ENCODE data around the gene DDB1.

The DDB1 gene

DNA sequence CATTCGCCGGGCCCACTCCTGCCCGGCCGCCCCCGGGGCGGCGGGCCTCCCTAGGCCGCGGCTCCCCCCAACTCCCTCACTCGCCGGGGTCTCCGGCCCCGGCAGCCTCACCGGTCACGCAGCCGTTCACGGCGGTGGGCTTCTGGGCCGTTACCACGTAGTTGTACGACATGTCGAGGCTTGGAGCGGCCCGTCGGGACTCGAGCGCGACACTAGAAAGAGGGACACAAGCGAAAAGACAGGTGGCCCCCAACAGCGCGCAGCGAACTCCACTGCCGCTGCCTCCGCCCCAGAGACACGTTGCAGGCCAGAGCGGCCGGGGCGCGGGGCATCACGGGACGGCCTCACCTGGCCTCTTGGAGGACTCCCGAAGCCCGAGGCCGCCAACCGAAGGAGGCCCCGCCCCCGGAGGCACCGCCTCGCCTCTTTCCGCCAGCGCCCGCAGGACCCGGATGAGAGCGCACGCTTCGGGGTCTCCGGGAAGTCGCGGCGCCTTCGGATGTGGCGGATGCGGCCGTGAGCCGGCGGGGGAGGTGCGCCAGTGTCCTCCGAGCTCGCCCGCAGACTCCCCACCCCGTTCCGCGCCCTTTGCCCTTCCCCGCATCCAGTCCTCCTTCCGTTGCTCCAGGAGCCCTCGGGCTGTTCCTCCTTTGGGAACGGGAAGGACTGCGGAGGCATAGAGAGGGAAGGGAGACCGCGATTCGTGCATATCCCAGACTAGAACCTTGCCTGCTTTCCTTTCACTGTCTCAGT lies at the start of gene DDB1, which contains the start of gene TKFC:
TSS of gene DDB1 (minus strand) at position 309 of the 753 bp plus-strand sequence. CDS start at position 172, 137 bp downstream.
TSS of gene TKFC (plus strand) at position 432 of the 753 bp plus-strand sequence. CDS start 1,501 bp downstream, outside the sequence.
- ATAC-seq (ENCODE audit: low read depth) (peak; percentile 90), DNase-seq (ENCODE audit: low spot score in 2 of 2) (peak; percentile 74 to 79)
- Mint-ChIP-seq H3K27ac (peak within 1 kb of the TSS; percentile 95), H3K27me3 (no peaks in the 10 kb centered on the region), H3K4me1 (peaks cover 41% of the 10 kb centered on the region), H3K9me3 (no peaks in the 10 kb centered on the region), H3K4me3 (peak within 1 kb of the TSS; percentile 95), H3K36me3 (peaks cover 8% of the 10 kb centered on the region)

DNA sequence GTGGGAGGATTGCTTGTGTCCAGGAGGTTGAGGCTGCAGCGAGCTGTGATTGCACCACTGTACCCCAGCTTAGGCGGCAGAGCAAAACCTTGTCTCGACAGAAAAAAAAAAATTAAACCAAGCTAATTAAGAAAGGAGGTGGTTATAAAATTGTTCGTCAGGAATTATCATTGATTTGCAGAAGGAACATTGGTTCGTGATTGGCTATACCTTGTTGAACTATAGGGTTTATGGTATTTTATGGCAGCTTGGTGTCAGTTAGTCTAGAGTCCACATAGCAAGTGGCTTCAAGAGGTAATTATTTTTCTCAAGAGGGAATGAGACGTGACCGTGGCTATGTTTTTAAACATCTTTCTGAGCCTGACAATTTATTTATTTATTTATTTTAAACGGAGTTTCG lies 48.0 kb upstream of the DDB1 start:
- no peak overlapping the region for H3K27ac Mint-ChIP-seq
- DNase-seq (ENCODE audit: low spot score in 2 of 2) (no peak), ATAC-seq (ENCODE audit: low read depth) (no peak)
- no peaks in the 10 kb centered on the region for H3K9me3 Mint-ChIP-seq
- H3K4me1 Mint-ChIP-seq, result peaks cover 11% of the 10 kb centered on the region
- H3K36me3 Mint-ChIP-seq, result peaks cover 8% of the 10 kb centered on the region
- H3K4me3 Mint-ChIP-seq, result no peak overlapping the region
- H3K27me3 Mint-ChIP-seq, result no peaks in the 10 kb centered on the region

- no peak overlapping the region for H3K27ac Mint-ChIP-seq
- no peaks in the 10 kb centered on the region for H3K9me3 Mint-ChIP-seq
- H3K4me3 Mint-ChIP-seq, result no peak overlapping the region
- peaks cover 12% of the 10 kb centered on the region for H3K36me3 Mint-ChIP-seq
- DNase-seq (ENCODE audit: low spot score in 2 of 2), result no peak
- ATAC-seq (ENCODE audit: low read depth), result no peak
- peaks cover 4% of the 10 kb centered on the region for H3K4me1 Mint-ChIP-seq
- no peaks in the 10 kb centered on the region for H3K27me3 Mint-ChIP-seq
Observed at GRCh38 chr11:61378713-61379313, 45.9 kb upstream of the DDB1 start.

DNA sequence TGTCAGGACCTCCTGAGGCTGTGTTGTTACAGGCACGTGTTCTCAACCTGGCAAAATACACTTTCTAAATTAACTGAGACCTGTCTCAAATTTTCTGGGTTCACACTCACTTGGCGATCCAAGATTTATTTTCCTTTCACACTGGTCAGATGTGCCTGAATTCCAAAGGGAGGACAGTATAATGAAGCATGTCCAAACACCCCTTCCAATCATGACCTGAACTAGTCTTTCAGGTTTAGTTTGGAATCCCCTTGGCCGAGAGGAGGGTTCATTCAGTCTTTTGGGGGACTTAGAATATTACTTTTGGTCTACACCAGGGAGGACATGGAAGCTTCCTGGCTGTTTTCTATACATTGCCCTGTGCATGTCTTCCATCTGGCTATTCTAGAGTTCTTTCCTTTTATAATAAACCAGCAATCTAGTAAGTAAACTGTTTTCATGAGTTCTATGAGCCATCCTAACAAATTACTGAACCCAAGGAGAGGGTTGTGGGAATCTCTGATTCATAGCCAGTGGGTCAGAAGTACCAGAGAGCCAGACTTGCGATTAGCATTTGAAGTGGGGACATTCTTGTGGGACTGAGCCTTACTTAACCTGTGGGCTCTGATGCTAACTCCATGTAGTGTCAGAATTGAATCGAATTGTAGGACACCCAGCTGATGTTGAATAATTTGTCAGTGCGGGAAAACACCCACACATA lies 44.7 kb upstream of the DDB1 start:
- no peak for ATAC-seq (ENCODE audit: low read depth)

DNA sequence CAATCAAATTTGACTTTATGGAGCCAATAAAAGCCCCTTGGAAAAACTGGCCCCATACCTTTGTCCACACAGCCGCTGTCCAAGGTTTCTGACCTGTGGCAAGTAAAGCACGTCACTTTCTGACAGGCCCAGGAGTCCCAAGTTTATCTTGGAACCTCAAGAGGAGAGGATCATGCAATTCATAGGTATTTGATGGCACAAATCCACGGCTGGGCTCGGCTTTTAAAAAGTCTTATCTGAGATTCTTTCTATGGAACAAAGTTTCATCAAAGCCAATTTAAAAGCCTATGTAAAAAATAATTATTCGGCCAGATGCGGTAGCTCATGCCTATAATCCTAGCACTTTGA lies 42.8 kb upstream of the DDB1 start:
- peaks cover 17% of the 10 kb centered on the region for H3K36me3 Mint-ChIP-seq
- peaks cover 2% of the 10 kb centered on the region for H3K4me1 Mint-ChIP-seq
- ATAC-seq (ENCODE audit: low read depth), result no peak
- no peak overlapping the region for H3K27ac Mint-ChIP-seq
- H3K4me3 Mint-ChIP-seq, result no peak overlapping the region
- DNase-seq (ENCODE audit: low spot score in 2 of 2), result no peak
- H3K27me3 Mint-ChIP-seq, result no peaks in the 10 kb centered on the region
- no peaks in the 10 kb centered on the region for H3K9me3 Mint-ChIP-seq

More for the DNA sequence above, 44.7 kb upstream of the DDB1 start:
- Mint-ChIP-seq H3K4me1 (peaks cover 4% of the 10 kb centered on the region), H3K4me3 (no peak overlapping the region), H3K27ac (peak overlapping the region; percentile 39), H3K36me3 (peaks cover 12% of the 10 kb centered on the region), H3K9me3 (no peaks in the 10 kb centered on the region), H3K27me3 (no peaks in the 10 kb centered on the region)
- DNase-seq (ENCODE audit: low spot score in 2 of 2), result no peak

DNA sequence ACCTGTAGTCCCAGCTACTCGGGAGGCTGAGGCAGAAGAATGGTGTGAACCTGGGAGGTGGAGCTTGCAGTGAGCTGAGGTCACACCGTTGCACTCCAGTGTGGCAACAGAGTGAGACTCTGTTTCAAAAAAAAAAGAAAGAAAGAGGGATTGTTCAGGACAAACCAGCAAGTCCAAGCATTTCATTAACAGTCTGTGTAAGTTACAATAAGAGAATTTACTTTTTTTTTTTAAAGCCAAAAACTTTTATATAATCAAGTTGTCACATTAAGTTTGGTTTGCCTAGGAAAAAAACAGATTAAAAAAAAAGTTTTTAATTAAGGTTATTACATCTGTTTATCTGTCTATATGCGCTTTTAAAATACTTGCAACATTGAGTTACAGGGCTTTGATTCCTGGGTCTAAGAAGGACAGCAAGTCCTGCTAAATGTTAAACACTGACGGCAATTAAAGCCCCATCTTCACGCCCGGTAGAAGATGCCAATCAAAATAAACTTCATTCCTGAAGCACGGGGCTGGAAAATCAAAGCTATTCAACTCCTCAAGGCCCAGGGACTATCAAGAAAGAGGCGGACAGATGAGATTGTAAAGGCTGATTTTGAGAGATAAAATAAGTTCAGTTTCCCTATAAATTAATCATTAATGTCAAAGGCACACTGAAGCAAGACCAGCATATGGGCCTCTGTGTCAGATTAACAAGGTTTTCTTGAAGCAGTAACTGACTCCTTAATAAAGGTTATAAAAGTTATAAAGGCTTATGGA lies 39.9 kb upstream of the DDB1 start:
- H3K27me3 Mint-ChIP-seq, result no peaks in the 10 kb centered on the region
- no peaks in the 10 kb centered on the region for H3K9me3 Mint-ChIP-seq
- ATAC-seq (ENCODE audit: low read depth), result no peak
- peaks cover 27% of the 10 kb centered on the region for H3K36me3 Mint-ChIP-seq
- no peak overlapping the region for H3K4me3 Mint-ChIP-seq
- H3K4me1 Mint-ChIP-seq, result peaks cover 4% of the 10 kb centered on the region
- H3K27ac Mint-ChIP-seq, result no peak overlapping the region
- DNase-seq (ENCODE audit: low spot score in 2 of 2), result no peak

DNA sequence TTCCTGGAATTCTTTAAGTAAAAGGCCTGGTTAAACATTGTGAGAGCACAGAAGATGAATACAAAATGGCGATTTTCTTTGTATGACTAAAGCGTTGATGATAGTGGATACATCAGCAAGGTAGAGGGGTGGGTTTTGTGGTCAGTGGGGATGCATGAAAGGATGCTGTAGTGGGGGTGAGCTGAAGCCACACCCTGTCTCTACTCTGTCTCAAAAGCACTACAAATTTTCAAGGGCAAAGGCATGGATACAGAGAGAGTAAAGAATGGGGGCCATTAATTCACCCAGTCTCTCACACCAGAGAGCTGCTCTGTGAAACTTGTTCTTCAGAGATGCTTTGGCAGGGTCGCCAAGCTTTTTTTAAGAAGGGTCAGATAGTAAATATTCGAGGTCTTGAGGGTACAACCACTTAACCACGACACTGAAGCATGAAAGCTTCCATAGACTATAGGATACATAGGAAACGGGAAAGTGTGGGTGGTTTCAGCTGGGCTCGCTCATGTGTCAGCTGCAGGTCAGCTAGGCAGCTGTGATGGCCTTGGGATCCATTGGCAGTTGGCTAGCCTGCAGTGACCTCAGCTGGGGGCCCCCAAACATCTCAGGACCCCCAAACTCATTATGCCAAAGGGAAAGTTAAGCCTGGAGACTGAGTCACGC lies 37.6 kb upstream of the DDB1 start:
- peak overlapping the region; percentile 72 for H3K27ac Mint-ChIP-seq
- peaks cover 19% of the 10 kb centered on the region for H3K36me3 Mint-ChIP-seq
- H3K9me3 Mint-ChIP-seq, result no peaks in the 10 kb centered on the region
- peaks cover 2% of the 10 kb centered on the region for H3K4me1 Mint-ChIP-seq
- H3K27me3 Mint-ChIP-seq, result no peaks in the 10 kb centered on the region
- no peak for DNase-seq (ENCODE audit: low spot score in 2 of 2)
- no peak for ATAC-seq (ENCODE audit: low read depth)
- no peak overlapping the region for H3K4me3 Mint-ChIP-seq

DNA sequence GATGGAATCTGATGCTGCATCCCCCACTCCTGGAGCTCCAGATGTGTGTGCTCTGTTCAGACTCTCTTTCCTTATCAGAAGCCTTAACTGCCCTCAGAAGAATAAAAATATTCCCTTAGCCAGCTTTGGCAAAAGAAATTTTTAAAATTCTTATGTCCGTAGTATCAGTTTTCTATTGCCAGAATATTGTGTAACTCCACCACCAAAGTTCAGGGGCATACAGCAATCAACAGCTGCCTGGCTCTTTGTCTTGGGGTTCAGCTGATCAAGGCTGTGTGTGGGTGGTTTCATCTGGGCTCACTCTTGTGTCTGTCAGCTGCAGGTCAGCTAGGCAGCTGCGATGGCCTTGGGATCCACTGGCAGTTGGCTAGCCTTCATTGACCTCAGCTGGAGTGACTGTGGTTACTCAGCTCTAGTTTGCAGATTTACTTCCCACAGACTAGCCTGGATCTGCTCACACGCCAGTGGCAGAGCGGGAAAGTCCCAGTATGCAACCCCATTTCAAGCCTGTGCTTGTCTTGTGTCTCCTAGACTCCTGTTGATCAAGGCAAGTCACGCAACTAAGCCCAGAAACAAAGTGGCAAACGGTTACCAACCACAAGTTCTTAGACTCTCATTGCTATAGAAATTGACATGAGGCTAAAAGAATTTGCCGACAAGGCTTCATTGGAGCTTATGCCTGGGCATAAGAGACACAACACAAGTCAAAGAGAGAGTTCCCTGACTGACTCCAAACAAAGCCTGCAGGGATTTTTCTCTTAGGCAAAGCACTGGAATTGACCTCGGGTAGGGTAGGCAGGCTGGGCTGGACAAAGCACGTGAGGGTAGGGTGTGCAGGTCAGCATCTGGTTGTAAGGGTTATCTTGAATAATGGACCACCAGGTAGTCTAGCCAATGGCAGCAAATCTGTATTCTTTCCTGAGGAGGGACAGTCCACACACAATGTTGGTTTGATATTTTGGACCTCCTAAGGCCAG lies 36.8 kb upstream of the DDB1 start:
- H3K27me3 Mint-ChIP-seq, result no peaks in the 10 kb centered on the region
- no peak for DNase-seq (ENCODE audit: low spot score in 2 of 2)
- no peak for ATAC-seq (ENCODE audit: low read depth)
- H3K9me3 Mint-ChIP-seq, result no peaks in the 10 kb centered on the region
- peaks cover 16% of the 10 kb centered on the region for H3K36me3 Mint-ChIP-seq
- H3K27ac Mint-ChIP-seq, result peak overlapping the region; percentile 72
- H3K4me3 Mint-ChIP-seq, result no peak overlapping the region
- H3K4me1 Mint-ChIP-seq, result peaks cover 2% of the 10 kb centered on the region

GRCh38 chr11:61368646-61369045 lies 35.7 kb upstream of the DDB1 start:
- ATAC-seq (ENCODE audit: low read depth) (no peak), DNase-seq (ENCODE audit: low spot score in 2 of 2) (no peak)
- Mint-ChIP-seq H3K36me3 (peaks cover 16% of the 10 kb centered on the region), H3K4me1 (peaks cover 2% of the 10 kb centered on the region), H3K9me3 (no peaks in the 10 kb centered on the region), H3K4me3 (no peak overlapping the region), H3K27me3 (no peaks in the 10 kb centered on the region), H3K27ac (no peak overlapping the region)

- H3K27me3 Mint-ChIP-seq, result no peaks in the 10 kb centered on the region
- no peak overlapping the region for H3K4me3 Mint-ChIP-seq
- no peak overlapping the region for H3K27ac Mint-ChIP-seq
- H3K9me3 Mint-ChIP-seq, result no peaks in the 10 kb centered on the region
- H3K4me1 Mint-ChIP-seq, result peaks cover 8% of the 10 kb centered on the region
- H3K36me3 Mint-ChIP-seq, result peaks cover 16% of the 10 kb centered on the region
- ATAC-seq (ENCODE audit: low read depth) (no peak), DNase-seq (ENCODE audit: low spot score in 2 of 2) (no peak)
Observed at GRCh38 chr11:61367406-61367805, 34.5 kb upstream of the DDB1 start.

GRCh38 chr11:61364012-61364675 lies 31.2 kb upstream of the DDB1 start:
- no peaks in the 10 kb centered on the region for H3K9me3 Mint-ChIP-seq
- H3K27ac Mint-ChIP-seq, result peak overlapping the region; percentile 95
- H3K27me3 Mint-ChIP-seq, result no peaks in the 10 kb centered on the region
- peaks cover 18% of the 10 kb centered on the region for H3K4me1 Mint-ChIP-seq
- H3K4me3 Mint-ChIP-seq, result no peak overlapping the region
- ATAC-seq (ENCODE audit: low read depth), result no peak
- H3K36me3 Mint-ChIP-seq, result peaks cover 10% of the 10 kb centered on the region
- no peak for DNase-seq (ENCODE audit: low spot score in 2 of 2)

- Mint-ChIP-seq H3K9me3 (no peaks in the 10 kb centered on the region), H3K36me3 (peaks cover 1% of the 10 kb centered on the region), H3K4me1 (peaks cover 26% of the 10 kb centered on the region), H3K27ac (peak overlapping the region; percentile 95), H3K27me3 (no peaks in the 10 kb centered on the region), H3K4me3 (peak overlapping the region; percentile 97)
- peak; percentile 36 for ATAC-seq (ENCODE audit: low read depth)
- peak in 1 of 2 donors; percentile 35 for DNase-seq (ENCODE audit: low spot score in 2 of 2)
Observed at GRCh38 chr11:61362542-61362875, 29.6 kb upstream of the DDB1 start.
